ENCODE data around the gene LETM1.

Gene LETM1

GRCh38 chr4:1856071-1856942 is at the start of gene LETM1:
LETM1 (minus strand) TSS chr4:1856156; CDS start chr4:1855950, 206 bp downstream.
- peak; percentile 94 for DNase-seq

- DNase-seq, result no peak
These were observed 48.1 kb upstream of the LETM1 start for GRCh38 chr4:1904042-1904441.

DNA sequence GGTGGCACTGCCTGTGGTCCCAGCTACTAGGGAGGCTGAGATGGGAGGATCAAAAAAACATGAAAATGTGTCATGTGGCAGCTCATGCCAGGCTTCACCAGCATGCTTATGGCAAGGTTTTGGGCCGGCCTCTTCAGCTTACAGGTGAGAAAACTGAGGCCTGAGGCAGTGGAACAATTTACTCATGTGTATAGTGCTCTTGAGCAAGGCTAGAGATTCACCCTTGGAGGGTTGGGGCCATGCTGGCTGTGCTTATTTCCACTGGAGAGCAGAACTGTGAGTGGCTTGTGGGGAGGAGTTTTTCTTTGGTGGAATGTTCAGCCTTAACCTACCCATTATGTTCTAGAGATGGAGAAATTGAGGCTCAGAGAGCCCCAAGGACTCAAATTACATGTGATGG is 47.1 kb upstream of the LETM1 start:
- DNase-seq, result no peak

DNA sequence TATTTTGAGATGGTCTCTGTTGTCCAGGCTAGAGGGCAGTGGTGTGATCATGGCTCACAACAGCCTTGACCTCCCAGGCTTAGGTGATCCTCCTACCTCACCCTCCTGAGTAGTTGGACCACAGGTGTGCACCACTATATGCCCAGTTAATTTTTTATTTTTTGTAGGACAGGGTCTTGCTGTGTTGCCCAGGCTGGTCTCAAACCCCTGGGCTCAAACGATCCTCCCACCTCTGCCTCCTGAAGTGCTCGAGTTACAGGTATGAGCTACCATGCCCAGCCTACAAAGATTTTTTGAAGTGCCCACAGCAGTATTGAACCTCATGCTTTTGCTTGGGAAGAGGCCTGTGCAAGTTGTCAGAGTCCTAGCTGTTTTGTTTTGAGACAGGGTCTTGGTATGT is 46.3 kb upstream of the LETM1 start:
- DNase-seq, result no peak

GRCh38 chr4:1901127-1901526 is 45.2 kb upstream of the LETM1 start:
- DNase-seq, result no peak

GRCh38 chr4:1900624-1901023 is 44.7 kb upstream of the LETM1 start:
- no peak for DNase-seq

- DNase-seq, result no peak
These were observed 44.1 kb upstream of the LETM1 start for GRCh38 chr4:1900087-1900433.

DNA sequence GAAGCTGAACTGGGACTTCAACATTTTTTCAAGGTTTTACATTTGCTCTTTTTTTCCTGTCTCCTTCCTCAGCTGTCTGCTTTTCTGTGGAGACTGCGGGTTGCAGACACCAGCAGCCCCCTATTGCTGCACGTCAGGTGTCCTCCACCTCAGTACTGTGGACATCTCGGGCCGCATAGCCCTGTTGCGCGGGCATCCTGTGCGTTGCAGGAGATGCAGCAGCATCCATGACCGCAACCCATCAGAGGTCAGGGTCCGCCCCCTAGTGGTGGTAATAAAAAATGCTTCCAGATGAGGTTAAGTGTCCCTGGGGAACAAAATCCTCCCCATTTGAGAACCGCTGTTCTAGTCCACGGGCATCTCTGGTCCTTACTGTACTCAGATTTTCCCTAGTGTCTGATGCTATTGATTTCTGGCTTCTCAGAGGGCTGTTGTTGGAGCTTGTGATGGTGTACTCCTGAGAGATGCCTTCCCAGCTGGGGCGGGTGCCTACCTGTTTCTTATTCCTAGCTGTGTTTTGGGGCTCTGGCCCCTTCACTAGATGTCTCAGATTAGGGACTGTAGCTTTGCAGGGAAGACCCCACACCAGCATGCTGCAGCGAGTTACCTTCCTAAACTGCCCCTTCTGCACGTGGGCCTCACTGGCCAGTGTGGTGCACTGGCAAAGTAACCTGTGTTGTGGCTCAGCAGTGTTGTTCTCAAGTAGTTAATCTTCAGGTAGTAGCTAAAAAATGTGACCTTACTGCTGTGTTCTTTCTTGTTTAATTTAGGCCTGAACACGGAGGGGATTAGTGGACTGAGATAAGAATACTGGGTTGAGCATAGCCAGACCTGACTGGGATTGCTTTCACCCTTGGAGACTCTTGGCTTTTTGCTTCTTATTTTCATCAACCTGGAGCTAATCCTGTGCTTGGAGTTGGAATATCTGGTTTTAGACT is 43.5 kb upstream of the LETM1 start:
- peak; percentile 79 for DNase-seq

DNA sequence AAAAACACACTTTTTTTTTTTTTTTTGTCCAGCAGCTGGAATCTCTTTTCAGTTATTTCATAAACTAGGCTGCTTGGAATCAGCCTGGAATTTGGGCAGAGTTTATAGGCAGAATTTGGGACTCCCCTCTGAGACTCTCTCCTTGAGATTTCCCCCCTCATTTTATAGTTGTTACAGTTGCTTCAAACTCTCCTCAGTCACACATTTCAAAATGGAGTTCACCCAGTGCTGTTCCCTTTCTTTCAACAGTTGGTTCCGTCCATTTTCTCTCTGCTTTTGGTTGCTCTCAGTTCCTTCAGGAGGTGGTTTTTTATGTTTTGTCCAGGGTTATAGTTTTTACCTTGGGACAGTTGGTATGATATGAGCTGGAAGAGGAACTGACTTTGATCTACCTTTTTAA is 42.7 kb upstream of the LETM1 start:
- no peak for DNase-seq

DNA sequence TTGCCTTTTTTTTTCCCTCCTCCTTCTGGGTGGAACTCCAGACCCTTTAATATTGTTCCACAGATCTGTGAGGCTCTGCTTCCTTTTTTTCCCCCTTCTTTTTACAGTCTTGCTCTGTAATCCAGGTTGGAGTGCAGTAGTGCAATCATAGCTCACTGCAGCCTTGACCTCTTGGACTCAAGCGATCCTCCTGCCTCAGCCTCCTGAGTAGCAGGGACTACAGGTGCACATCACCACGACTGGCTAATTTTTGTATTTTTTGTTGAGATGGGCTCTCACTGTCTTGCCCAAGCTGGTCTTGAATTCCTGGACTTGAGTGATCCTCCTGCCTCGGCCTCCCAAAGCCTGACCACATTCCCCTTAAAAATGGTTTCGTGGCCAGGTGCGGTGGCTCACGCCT is 42.1 kb upstream of the LETM1 start:
- DNase-seq, result no peak

- no peak for DNase-seq
These were observed 40.7 kb upstream of the LETM1 start for GRCh38 chr4:1896658-1896991.

DNA sequence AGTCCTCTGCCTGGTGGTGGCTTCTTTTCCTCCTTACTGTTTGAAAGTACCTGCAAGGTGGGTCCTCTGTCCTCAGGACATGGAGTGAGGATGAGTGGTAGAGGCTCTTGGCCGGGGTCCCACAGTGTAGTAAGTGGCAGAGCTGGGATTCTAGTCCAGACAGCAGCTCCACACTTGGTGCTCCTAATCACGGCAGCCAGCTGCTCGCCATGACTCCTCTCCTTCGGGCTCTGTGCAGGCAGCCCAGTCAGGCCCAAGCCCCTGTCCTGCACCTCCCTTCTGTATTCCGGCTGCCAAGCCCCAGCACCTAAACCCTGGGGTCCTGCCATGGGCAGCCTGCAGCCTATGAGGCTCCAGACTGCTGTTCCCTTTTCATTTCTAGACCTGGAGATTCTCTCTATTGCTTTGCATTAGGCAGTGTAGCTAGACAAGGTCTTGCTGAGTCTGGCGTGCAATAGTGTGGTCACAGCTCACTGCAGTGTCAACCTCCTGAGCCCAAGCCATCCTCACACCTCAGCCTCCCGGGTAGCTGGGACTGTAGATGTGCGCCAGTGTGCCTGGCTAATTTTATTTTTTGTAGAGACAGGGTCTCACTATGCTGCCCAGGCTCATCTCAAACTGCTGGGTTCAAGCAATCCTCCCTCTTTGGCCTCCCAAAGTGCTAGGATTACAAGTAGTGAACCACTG is 40.2 kb upstream of the LETM1 start:
- no peak for DNase-seq

DNA sequence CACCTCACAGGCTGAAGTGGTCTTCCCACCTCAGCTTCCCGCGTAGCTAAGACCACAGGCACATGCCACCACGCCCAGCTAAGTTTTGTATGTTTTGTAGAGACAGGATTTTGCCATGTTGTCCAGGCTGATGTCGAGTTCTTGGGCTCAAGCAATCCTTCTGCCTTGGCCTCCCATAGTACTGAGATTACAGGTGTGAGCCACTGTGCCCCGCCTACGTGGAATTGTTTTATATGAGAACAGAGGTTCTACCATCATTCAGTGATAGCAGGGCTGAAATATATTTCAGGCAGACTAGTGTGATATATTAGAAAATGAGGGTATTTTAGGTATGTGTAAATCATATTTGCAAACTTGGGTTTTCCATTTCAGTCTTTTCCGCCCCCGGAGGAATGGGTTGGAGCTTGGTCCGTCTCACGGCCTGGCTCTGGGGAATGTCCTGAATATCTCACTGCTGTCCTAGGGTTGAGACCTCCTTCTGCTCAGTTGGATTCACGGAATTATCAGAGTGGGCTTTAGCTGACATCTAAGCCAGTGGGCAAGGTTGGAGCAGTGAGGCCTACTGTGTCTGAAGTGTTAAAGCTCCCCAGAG is 35.1 kb upstream of the LETM1 start:
- no peak for DNase-seq

DNA sequence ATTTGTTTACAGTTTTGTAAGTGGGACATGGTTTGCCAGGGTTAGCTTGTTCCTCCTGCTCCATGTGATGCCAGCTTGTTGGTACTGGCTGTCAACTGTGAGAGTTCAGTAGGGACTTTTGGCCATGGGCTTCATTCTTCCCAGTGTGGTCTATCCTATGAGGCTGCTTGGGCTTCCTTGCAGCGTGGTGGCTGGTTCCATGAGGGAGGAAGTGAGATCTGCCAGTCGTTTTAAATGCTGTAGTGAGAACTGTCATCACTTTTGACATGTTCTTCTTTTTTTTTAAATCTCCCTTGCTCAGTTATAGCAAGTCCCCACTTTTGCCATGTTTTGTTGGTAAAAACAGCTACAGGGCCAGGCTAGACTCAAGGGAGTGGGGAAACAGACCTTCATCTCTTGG is 31.1 kb upstream of the LETM1 start:
- DNase-seq, result no peak

- DNase-seq, result no peak
These were observed 29.5 kb upstream of the LETM1 start for GRCh38 chr4:1885414-1885813.

- no peak for DNase-seq
These were observed 27.6 kb upstream of the LETM1 start for GRCh38 chr4:1883583-1883982.

DNA sequence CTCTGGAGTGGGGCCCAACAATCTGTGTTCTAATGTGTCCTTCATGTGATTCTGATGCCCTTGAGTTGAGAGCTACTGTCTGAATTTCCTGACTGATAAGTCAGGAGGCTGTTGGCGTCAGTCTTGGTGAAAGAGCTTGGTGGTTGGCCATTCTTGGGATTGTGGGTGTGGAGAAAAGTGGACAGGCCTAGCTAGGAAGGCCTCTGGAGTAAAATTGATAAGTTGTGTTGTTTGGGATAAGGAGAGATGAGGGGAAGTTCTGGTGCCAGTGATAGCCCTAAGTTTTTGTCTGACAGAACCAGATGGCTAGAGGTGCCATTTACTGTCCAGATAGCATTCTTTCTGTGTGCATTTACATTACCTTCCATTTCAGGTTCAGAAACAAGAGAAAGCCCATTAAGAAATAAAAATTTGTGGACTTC is 26.9 kb upstream of the LETM1 start:
- DNase-seq, result no peak

GRCh38 chr4:1880332-1880731 is 24.4 kb upstream of the LETM1 start:
- DNase-seq, result no peak

- peak; percentile 40 for DNase-seq
These were observed 23.5 kb upstream of the LETM1 start for GRCh38 chr4:1879485-1879884.

GRCh38 chr4:1874201-1874600 is 18.2 kb upstream of the LETM1 start:
- no peak for DNase-seq

GRCh38 chr4:1873776-1874175 is 17.8 kb upstream of the LETM1 start:
- DNase-seq, result no peak

GRCh38 chr4:1873291-1873690 is 17.3 kb upstream of the LETM1 start:
- DNase-seq, result no peak

DNA sequence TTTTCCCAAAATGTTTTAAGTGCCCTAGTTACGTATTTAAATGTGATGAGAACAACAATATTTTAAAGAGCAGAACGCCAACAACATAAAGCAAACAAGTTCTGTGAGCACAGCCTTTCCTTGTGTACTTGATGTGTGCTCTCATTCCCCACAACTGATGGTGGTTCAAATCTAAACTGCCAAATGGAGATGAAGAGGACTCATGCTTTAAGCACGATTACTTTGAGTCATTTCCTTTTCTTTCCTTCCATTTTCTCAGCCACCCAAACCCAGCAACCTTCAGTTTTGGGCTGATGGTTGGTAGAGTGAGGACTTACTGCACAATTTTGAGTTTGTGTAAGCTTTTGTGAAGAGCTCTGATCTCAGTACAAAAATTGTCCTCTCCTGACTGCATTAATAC is 16.9 kb upstream of the LETM1 start:
- DNase-seq, result peak; percentile 75

Measured in fibroblast of upper back skin (primary cell).